Ovary (tissue), 9 donors: ENCODE data around the gene PALD1. TPM values are rescaled to one million over a fixed set of nuclear protein-coding genes. Genes with fewer than 3 reads are reported as not detected.

Experiments
- DNase-seq, 5 donors: peaks; one replicate each; pipeline ENCODE4 v3.0.0-alpha.2; 2019 to 2020
- H3K27ac ChIP-seq, 2 donors: fragments of 200-600 bp; one replicate each; pipeline versions ENCODE4 v1.5.1 to v1.8.0; 2019 to 2022
- H3K27me3 ChIP-seq: fragments of 200-600 bp; one replicate; pipeline ENCODE4 v1.8.0; 2022
- H3K36me3 ChIP-seq: fragments of 200-600 bp; sonication (generic); one replicate; pipeline ENCODE4 v1.5.1; 2019
- H3K4me1 ChIP-seq: one replicate; pipeline ENCODE4 v1.8.1; 2013; ENCODE audit warnings: mild to moderate bottlenecking, moderate library complexity; ENCODE audit not compliant: insufficient read depth
- H3K4me3 ChIP-seq: fragments of 200-600 bp; sonication (generic); one replicate; pipeline ENCODE4 v1.5.1; 2017
- H3K9me3 ChIP-seq, 2 donors: fragments of 200-600 bp in 1 of 2; sonication (generic) in 1 of 2; one replicate each; pipeline versions ENCODE4 v1.5.1 to v1.8.1; 2013 to 2019; ENCODE audit warnings: mild to moderate bottlenecking in 1 of 2, moderate library complexity in 1 of 2
- CTCF ChIP-seq, 3 donors: fragments of 450-650 bp in 2 of 3; fragments of 200-600 bp in 1 of 3; IDR thresholded peaks; one replicate each; pipeline versions ENCODE4 v1.5.1 to v1.8.0; 2016 to 2022; ENCODE audit warnings: antibody characterized with exemption in 3 of 3, mild to moderate bottlenecking in 1 of 3
- EP300 ChIP-seq: sonication (generic); formaldehyde crosslinking; IDR thresholded peaks from one replicate; pipeline ENCODE4 v1.6.1; 2017; ENCODE audit warnings: antibody characterized with exemption
- POLR2A ChIP-seq: fragments of 450-650 bp; IDR thresholded peaks from one replicate; pipeline ENCODE4 v1.6.1; 2017; ENCODE audit warnings: antibody characterized with exemption, mild to moderate bottlenecking, moderate library complexity
- WGBS, 3 donors: extraction: QIAGEN DNeasy Blood & Tissue Kit in 1 of 3; methylation state at CpG; one replicate each; pipeline versions ENCODE4 v1.1.5 to v1.1.7; 2013 to 2017; 5-methylcytosine and 5-hydroxymethylcytosine counted together
- intact Hi-C, 4 donors: fragments of 100-400 bp; cut with DNase I; formaldehyde crosslinking; loops; one replicate each; pipeline versions ENCODE4 v1.11.0 to v1.15.1; 2022 to 2023
- polyA plus RNA-seq, 2 donors: library from polyadenylated mRNA; stranded (reverse); fragments of 200-250 nt in 1 of 2; fragments of 350-450 nt in 1 of 2; fragmentation: Illumina TruSeq in 1 of 2; extraction: RNeasy Lipid Tissue Mini Kit (QIAGEN cat#74804) in 1 of 2; gene quantifications; one replicate each; pipeline ENCODE4 v1.2.3, GENCODE V29; 2013 to 2014
- total RNA-seq, 7 donors: library from RNA; depleted of rRNA in 2 of 7; stranded (reverse); fragments of >200 nt in 2 of 7; fragmentation: NEBNext Ultra II Directional in 3 of 7; extraction: Animal tissue kit (Norgen Biotek cat#: 25700) in 3 of 7; gene quantifications; one replicate each; pipeline versions ENCODE4 v1.1.0 to v1.2.4, GENCODE V29; 2016 to 2023
- donor health status: DM: no; HTN: no; CAD: no; lungs with moderate emphysema.
- donor health status: DM: no; HTN: no; CAD: no.
- donor health status: Bipolar disorder and iron deficiency.
- donor health status: DM: yes; HTN: yes; CAD: no.
- donor health status: DM: no; HTN: no; CAD: no.
- donor health status: DM: yes; HTN: yes; CAD: no.

PALD1 gene
- total and polyA plus RNA-seq, 9 donors: 2.2 to 10.5 (median 6.8) TPM

DNA sequence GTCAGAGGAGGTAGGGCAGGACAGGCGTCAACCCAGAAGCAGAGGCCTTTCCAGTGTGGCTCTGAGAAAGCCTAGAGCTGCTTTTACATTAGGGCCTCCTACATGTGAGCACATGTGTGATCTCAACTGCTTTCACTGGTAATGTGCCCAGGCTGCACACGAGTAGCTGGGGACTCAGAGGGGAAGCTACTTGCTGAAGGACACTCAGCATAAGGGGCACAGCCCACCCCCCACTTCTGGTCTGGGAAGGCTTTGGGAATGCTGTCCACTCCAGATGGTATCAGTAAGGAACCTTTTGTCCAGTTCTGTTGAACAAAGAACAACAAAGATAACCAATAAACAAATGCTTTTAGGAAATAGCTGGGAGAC is 105.1 kb downstream of the PALD1 start:
- TF ChIP-seq POLR2A (no peak), CTCF (IDR thresholded peaks at IDR 0.05) (no peak), EP300 (no peak)
- Histone ChIP-seq H3K4me3 (no peak overlapping the region), H3K9me3 (no peaks in the 10 kb centered on the region), H3K27ac (no peak overlapping the region), H3K4me1 (peaks cover 11% of the 10 kb centered on the region), H3K27me3 (no peaks in the 10 kb centered on the region), H3K36me3 (no peaks in the 10 kb centered on the region)
- WGBS, 3 donors: 56 to 73% (median 58%) methylated on average over 2 of the region's 2 CpGs
- no peak for DNase-seq
- intact Hi-C loops: no loop called here

GRCh38 chr10:70584366-70584765 is 105.8 kb downstream of the PALD1 start:
- H3K4me3 ChIP-seq: no peak overlapping the region
- peaks cover 11% of the 10 kb centered on the region for H3K4me1 ChIP-seq
- intact Hi-C loops: no loop called here
- H3K27me3 ChIP-seq: no peaks in the 10 kb centered on the region
- peak in 1 of 5 donors; percentile 25 for DNase-seq
- H3K9me3 ChIP-seq: no peaks in the 10 kb centered on the region
- TF ChIP-seq EP300: no peak
- no peak for TF ChIP-seq POLR2A
- TF ChIP-seq CTCF (IDR thresholded peaks at IDR 0.05): no peak
- H3K36me3 ChIP-seq: no peaks in the 10 kb centered on the region
- no peak overlapping the region for H3K27ac ChIP-seq
- 34 to 67% (median 60%) methylated on average over 11 of the region's 11 CpGs for WGBS, 3 donors

DNA sequence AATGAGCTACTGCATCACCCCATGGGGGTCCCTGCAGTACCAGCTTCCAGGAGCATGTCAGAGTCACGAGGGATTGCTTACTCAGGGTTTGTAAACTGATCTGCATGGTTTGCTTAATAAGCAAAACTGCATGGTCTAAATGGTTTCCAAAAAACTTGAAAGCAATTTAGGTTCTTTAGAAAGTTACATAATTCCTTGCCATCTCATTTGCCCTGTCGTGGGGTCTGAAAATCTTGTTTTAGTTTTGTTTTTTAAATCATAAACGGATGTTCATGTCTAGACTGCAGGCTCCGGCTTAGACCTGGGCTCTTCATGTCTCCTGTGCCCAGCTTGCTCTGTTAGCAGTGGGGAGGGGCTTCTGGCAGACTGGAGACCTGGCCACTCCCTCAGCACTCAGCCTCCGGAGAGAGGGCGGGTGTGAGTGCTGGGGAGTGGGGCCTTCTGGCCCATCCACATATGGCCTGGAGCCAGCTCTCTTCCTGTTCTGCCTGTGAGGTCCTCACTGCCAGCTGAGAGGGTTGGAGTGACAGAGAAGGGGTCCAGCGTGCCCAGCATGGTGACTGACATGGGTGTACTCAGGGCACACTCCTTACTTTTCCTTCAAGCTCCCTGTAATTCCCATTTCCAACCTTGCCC is 106.5 kb downstream of the PALD1 start:
- H3K27ac ChIP-seq: no peak overlapping the region
- peaks cover 11% of the 10 kb centered on the region for H3K4me1 ChIP-seq
- no peak overlapping the region for H3K4me3 ChIP-seq
- TF ChIP-seq EP300 (no peak), POLR2A (no peak), CTCF (IDR thresholded peaks at IDR 0.05) (no peak)
- H3K9me3 ChIP-seq: no peaks in the 10 kb centered on the region
- WGBS, 3 donors: 22 to 32% (median 27%) methylated on average over 7 of the region's 7 CpGs
- no peaks in the 10 kb centered on the region for H3K27me3 ChIP-seq
- intact Hi-C loops: no loop called here
- H3K36me3 ChIP-seq: no peaks in the 10 kb centered on the region
- DNase-seq: peak in 1 of 5 donors; percentile 37

- no peaks in the 10 kb centered on the region for H3K27me3 ChIP-seq
- 84 to 87% (median 87%) methylated on average over 8 of the region's 8 CpGs for WGBS, 3 donors
- H3K4me1 ChIP-seq: peaks cover 11% of the 10 kb centered on the region
- no peaks in the 10 kb centered on the region for H3K36me3 ChIP-seq
- TF ChIP-seq POLR2A (no peak), CTCF (IDR thresholded peaks at IDR 0.05) (no peak), EP300 (no peak)
- H3K27ac ChIP-seq: no peak overlapping the region
- intact Hi-C loops: no loop called here
- H3K4me3 ChIP-seq: no peak overlapping the region
- H3K9me3 ChIP-seq: no peaks in the 10 kb centered on the region
- DNase-seq: peak in 1 of 5 donors; percentile 14
Measured at GRCh38 chr10:70585578-70586169, 107.1 kb downstream of the PALD1 start.
